Glomerular endothelial cell (primary cell): ENCODE data around the gene TRIM56. TPM values are rescaled to one million over a fixed set of nuclear protein-coding genes. Genes with fewer than 3 reads are reported as not detected.
"Not testable (repeated sequence)": the region's sequence is repeated elsewhere in the genome, so short reads cannot be mapped to it uniquely, and the experiment has no call there.

ENCODE experiments used
- DNase-seq: peaks from one replicate; pipeline ENCODE4 v3.0.0-alpha.2; 2011; ENCODE audit warnings: low read depth, low spot score; ENCODE audit errors: extremely low read depth
- total RNA-seq: library from RNA; depleted of rRNA; stranded (reverse); fragments of >200 nt; gene quantifications from 2 replicates; pipeline ENCODE4 v1.2.3, GENCODE V29; 2015

Gene TRIM56
- total RNA-seq, 1 donor from 2014 or later = 23.5 TPM

GRCh38 chr7:101112233-101112632 is 27.0 kb downstream of the TRIM56 start:
- peak; percentile 99 for DNase-seq

- not testable (repeated sequence) for DNase-seq
Measured at GRCh38 chr7:101113140-101113539, 27.9 kb downstream of the TRIM56 start.

- no peak for DNase-seq
Measured at GRCh38 chr7:101113836-101114235, 28.6 kb downstream of the TRIM56 start.

GRCh38 chr7:101114492-101114891 is 29.2 kb downstream of the TRIM56 start:
- DNase-seq = no peak

- no peak for DNase-seq
Measured at GRCh38 chr7:101115215-101115614, 29.9 kb downstream of the TRIM56 start.

GRCh38 chr7:101116898-101117297 is 31.6 kb downstream of the TRIM56 start:
- DNase-seq = no peak

GRCh38 chr7:101118856-101119255 is 33.6 kb downstream of the TRIM56 start:
- no peak for DNase-seq

- DNase-seq = no peak
Measured at GRCh38 chr7:101119876-101120275, 34.6 kb downstream of the TRIM56 start.

- no peak for DNase-seq
Measured at GRCh38 chr7:101120315-101120714, 35.0 kb downstream of the TRIM56 start.

GRCh38 chr7:101121631-101121990 is 36.3 kb downstream of the TRIM56 start:
- DNase-seq = not testable (repeated sequence)

- no peak for DNase-seq
Measured at GRCh38 chr7:101121991-101122932, 37.0 kb downstream of the TRIM56 start.

- no peak for DNase-seq
Measured at GRCh38 chr7:101122933-101123702, 37.8 kb downstream of the TRIM56 start.

GRCh38 chr7:101123703-101124068 is 38.4 kb downstream of the TRIM56 start:
- no peak for DNase-seq

- DNase-seq = no peak
Measured at GRCh38 chr7:101124376-101125056, 39.2 kb downstream of the TRIM56 start.

- DNase-seq = no peak
Measured at GRCh38 chr7:101125989-101126650, 40.8 kb downstream of the TRIM56 start.

GRCh38 chr7:101126651-101127459 is 41.6 kb downstream of the TRIM56 start, which contains the start of gene SERPINE1:
Gene SERPINE1 (plus strand): TSS chr7:101127104. CDS start chr7:101128394, 1,290 bp downstream.
- DNase-seq = peak; percentile 92

GRCh38 chr7:101127460-101128039 is 42.3 kb downstream of the TRIM56 start:
- no peak for DNase-seq

- no peak for DNase-seq
Measured at GRCh38 chr7:101128040-101128834, 43.0 kb downstream of the TRIM56 start.
